ENCODE results near the gene CD48. TPM values are rescaled to one million over a fixed set of nuclear protein-coding genes. Genes with fewer than 3 reads are reported as not detected.

The CD48 gene
- total RNA-seq, 1 experiment from 2014 or later = 0.20 TPM

DNA sequence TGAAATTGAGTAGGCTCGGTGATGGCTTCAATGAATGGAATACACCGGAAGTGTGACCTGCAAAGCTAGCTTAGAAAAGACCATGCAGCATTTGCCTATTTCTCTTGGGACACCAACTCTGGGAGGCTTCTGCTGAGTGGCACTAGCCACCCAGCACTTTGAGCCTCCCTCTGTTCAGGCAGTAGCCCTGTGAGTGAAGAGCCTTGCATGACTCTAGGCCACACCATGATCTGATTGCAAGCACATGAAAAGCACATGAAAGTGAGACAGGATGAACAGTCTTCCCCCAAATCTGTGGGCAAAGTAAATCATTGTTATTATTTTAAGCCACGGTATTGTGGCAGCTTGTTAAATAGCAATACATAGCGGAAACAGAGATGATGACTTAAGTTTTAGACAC is 2.8 kb downstream of the CD48 start:
- no peaks in the 10 kb centered on the region for H3K4me1 ChIP-seq (ENCODE audit: control insufficient read depth in 1 of 2, insufficient read depth in 2 of 2, low read length in 2 of 2)
- ChIA-PET CTCF (no interaction called here), RAD21 (ENCODE audit: low non-redundant PET in 1 of 2, low total read pairs in 2 of 2, uncharacterized antibody in 2 of 2, unreplicated experiment in 2 of 2) (no interaction called here)

More for the DNA sequence above, 2.8 kb downstream of the CD48 start:
- no peak overlapping the region for H3K9ac ChIP-seq (ENCODE audit: low read length)
- no peak overlapping the region for H2AFZ ChIP-seq (ENCODE audit: low read depth, low read length, poor library complexity, severe bottlenecking)
- DNase-seq (ENCODE audit: low read depth, low spot score) = no peak
- H3K27ac ChIP-seq (ENCODE audit: low read depth, low read length) = no peak overlapping the region
- BruUV-seq (replicated peaks) = no TSS peak
- no peaks in the 10 kb centered on the region for H3K36me3 ChIP-seq (ENCODE audit: control insufficient read depth in 1 of 2, insufficient read depth in 2 of 2, low read length in 2 of 2)
- H3K4me2 ChIP-seq (ENCODE audit: low read length) = no peak overlapping the region
- no peaks in the 10 kb centered on the region for H4K20me1 ChIP-seq (ENCODE audit: insufficient read depth)
- H3K79me2 ChIP-seq (ENCODE audit: insufficient read depth, low read length) = no peaks in the 10 kb centered on the region
- no peaks in the 10 kb centered on the region; the same call in 1 of the 2 replicates for H3K27me3 ChIP-seq (ENCODE audit: insufficient read depth, low read length)
- POLR2A ChIA-PET = no interaction called here
- no peak for ATAC-seq
- TF ChIP-seq SP1 (IDR thresholded peaks at IDR 0.05; ENCODE audit: low read depth) (no peak), RAD21 (IDR thresholded peaks at IDR 0.05; ENCODE audit: low read depth) (no peak), FOSL1 (IDR thresholded peaks at IDR 0.05; ENCODE audit: low read depth) (no peak), YY1 (IDR thresholded peaks at IDR 0.05; ENCODE audit: extremely low read depth, insufficient replicate concordance, low read depth, low read length) (no peak), POLR2A (IDR thresholded peaks at IDR 0.05; ENCODE audit: borderline replicate concordance, extremely low read depth, insufficient read depth, insufficient read length) (no peak), EZH2 (IDR thresholded peaks at IDR 0.05) (no peak), ZNF274 (IDR thresholded peaks at IDR 0.05; ENCODE audit: low read depth, low read length) (no peak), CBX3 (IDR thresholded peaks at IDR 0.05; ENCODE audit: low read depth) (no peak), ZBTB33 (IDR thresholded peaks at IDR 0.05; ENCODE audit: extremely low read depth, insufficient replicate concordance, low read length) (no peak), EZH2phosphoT487 (IDR thresholded peaks at IDR 0.05; ENCODE audit: borderline replicate concordance) (no peak), JUND (IDR thresholded peaks at IDR 0.05) (no peak), CTCF (IDR thresholded peaks at IDR 0.05 in 2 of 3, conservative IDR thresholded peaks at IDR 0.05 in 1 of 3; ENCODE audit: borderline replicate concordance in 1 of 3, insufficient read depth in 1 of 3, low read depth in 2 of 3, low read length in 2 of 3) (no peak), TCF7L2 (IDR thresholded peaks at IDR 0.05; ENCODE audit: borderline replicate concordance, extremely low read depth, insufficient read depth, insufficient read length) (no peak), SIN3A (IDR thresholded peaks at IDR 0.05; ENCODE audit: low read depth) (no peak), ELF1 (IDR thresholded peaks at IDR 0.05; ENCODE audit: borderline replicate concordance, low read depth) (no peak), ZFX (IDR thresholded peaks at IDR 0.05) (no peak), POLR2AphosphoS5 (IDR thresholded peaks at IDR 0.05; ENCODE audit: low read depth, low read length) (no peak), CEBPB (IDR thresholded peaks at IDR 0.05; ENCODE audit: low read depth) (no peak), EGR1 (IDR thresholded peaks at IDR 0.05; ENCODE audit: low read depth) (no peak)
- TF ChIP-seq, protein P1, sequence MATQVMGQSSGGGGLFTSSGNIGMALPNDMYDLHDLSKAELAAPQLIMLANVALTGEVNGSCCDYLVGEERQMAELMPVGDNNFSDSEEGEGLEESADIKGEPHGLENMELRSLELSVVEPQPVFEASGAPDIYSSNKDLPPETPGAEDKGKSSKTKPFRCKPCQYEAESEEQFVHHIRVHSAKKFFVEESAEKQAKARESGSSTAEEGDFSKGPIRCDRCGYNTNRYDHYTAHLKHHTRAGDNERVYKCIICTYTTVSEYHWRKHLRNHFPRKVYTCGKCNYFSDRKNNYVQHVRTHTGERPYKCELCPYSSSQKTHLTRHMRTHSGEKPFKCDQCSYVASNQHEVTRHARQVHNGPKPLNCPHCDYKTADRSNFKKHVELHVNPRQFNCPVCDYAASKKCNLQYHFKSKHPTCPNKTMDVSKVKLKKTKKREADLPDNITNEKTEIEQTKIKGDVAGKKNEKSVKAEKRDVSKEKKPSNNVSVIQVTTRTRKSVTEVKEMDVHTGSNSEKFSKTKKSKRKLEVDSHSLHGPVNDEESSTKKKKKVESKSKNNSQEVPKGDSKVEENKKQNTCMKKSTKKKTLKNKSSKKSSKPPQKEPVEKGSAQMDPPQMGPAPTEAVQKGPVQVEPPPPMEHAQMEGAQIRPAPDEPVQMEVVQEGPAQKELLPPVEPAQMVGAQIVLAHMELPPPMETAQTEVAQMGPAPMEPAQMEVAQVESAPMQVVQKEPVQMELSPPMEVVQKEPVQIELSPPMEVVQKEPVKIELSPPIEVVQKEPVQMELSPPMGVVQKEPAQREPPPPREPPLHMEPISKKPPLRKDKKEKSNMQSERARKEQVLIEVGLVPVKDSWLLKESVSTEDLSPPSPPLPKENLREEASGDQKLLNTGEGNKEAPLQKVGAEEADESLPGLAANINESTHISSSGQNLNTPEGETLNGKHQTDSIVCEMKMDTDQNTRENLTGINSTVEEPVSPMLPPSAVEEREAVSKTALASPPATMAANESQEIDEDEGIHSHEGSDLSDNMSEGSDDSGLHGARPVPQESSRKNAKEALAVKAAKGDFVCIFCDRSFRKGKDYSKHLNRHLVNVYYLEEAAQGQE (IDR thresholded peaks at IDR 0.05; ENCODE audit: low read depth) = no peak
- intact Hi-C loops (cut with micrococcal nuclease) = no loop called here
- H3K4me3 ChIP-seq (replicated peaks in 1 of 2; ENCODE audit: low read depth in 1 of 2, low read length in 2 of 2) = no peak overlapping the region
- no peaks in the 10 kb centered on the region for H3K9me2 ChIP-seq (ENCODE audit: insufficient read depth)
- H3K9me3 ChIP-seq (ENCODE audit: control insufficient read depth in 1 of 2, insufficient read depth in 1 of 2, low read depth in 1 of 2, low read length in 2 of 2) = no peaks in the 10 kb centered on the region
